ENCODE results near the gene SRGAP3. TPM values are rescaled to one million over a fixed set of nuclear protein-coding genes. Genes with fewer than 3 reads are reported as not detected.

The SRGAP3 gene
- total RNA-seq, 4 donors from 2014 or later: 2.0 to 6.9 (median 4.8) TPM

DNA sequence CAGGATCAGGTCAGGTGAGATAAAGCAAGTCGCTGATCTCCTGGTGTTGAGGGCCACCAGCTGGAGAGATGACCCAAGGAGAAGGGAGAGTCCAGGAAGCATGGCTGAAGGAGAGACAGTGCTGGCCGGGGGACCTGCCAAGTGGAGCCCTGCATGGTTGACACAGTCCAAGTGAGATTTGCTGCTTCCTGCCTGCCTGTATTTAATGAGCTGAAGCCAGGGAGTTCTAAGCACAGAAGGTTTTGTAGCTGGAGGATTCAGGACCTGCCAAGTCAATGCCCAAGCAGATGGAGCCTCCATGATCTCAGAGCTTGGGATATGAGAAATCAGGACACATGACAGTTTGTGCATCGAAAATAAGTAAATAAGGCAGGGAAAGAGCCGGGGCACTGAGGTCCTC is 125.6 kb downstream of the SRGAP3 start:
- 68 to 85% methylated on average over 4 of the region's 4 CpGs for WGBS, 2 donors (ENCODE audit: low coverage in 1 of 2)

GRCh38 chr3:9122732-9123364 is 126.6 kb downstream of the SRGAP3 start:
- Histone ChIP-seq H3K4me3 (no peak overlapping the region), H3K9me3 (no peaks in the 10 kb centered on the region), H3K27ac (no peak overlapping the region), H3K36me3 (peaks cover 0 to 18% of the 10 kb centered on the region in 2 donors), H3K4me1 (no peaks in the 10 kb centered on the region), H3K27me3 (no peaks in the 10 kb centered on the region)
- ATAC-seq: no peak
- WGBS, 2 donors (ENCODE audit: low coverage in 1 of 2): 79 to 81% methylated on average over 7 of the region's 7 CpGs
- TF ChIP-seq, protein P1, sequence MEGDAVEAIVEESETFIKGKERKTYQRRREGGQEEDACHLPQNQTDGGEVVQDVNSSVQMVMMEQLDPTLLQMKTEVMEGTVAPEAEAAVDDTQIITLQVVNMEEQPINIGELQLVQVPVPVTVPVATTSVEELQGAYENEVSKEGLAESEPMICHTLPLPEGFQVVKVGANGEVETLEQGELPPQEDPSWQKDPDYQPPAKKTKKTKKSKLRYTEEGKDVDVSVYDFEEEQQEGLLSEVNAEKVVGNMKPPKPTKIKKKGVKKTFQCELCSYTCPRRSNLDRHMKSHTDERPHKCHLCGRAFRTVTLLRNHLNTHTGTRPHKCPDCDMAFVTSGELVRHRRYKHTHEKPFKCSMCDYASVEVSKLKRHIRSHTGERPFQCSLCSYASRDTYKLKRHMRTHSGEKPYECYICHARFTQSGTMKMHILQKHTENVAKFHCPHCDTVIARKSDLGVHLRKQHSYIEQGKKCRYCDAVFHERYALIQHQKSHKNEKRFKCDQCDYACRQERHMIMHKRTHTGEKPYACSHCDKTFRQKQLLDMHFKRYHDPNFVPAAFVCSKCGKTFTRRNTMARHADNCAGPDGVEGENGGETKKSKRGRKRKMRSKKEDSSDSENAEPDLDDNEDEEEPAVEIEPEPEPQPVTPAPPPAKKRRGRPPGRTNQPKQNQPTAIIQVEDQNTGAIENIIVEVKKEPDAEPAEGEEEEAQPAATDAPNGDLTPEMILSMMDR (IDR thresholded peaks at IDR 0.05): no peak
- TF ChIP-seq EP300 (IDR thresholded peaks at IDR 0.05): no peak

More for the DNA sequence above, 125.6 kb downstream of the SRGAP3 start:
- Histone ChIP-seq H3K27me3 (no peaks in the 10 kb centered on the region), H3K36me3 (peaks cover 0 to 18% of the 10 kb centered on the region in 2 donors), H3K4me3 (no peak overlapping the region), H3K4me1 (no peaks in the 10 kb centered on the region), H3K27ac (no peak overlapping the region), H3K9me3 (no peaks in the 10 kb centered on the region)
- TF ChIP-seq POLR2AphosphoS5 (IDR thresholded peaks at IDR 0.05) (no peak), POLR2A (IDR thresholded peaks at IDR 0.05) (no peak), EP300 (IDR thresholded peaks at IDR 0.05) (no peak)
- TF ChIP-seq, protein P1 (IDR thresholded peaks at IDR 0.05): no peak
- ATAC-seq: no peak

GRCh38 chr3:9121366-9122001 is 128.0 kb downstream of the SRGAP3 start:
- WGBS, 2 donors (ENCODE audit: low coverage in 1 of 2): 70% methylated on average over 2 of the region's 11 CpGs; no CpG with 5 or more reads in 1 of the 2 donors
- no peak for TF ChIP-seq POLR2AphosphoS5 (IDR thresholded peaks at IDR 0.05)
- TF ChIP-seq EP300 (IDR thresholded peaks at IDR 0.05): no peak
- TF ChIP-seq POLR2A (IDR thresholded peaks at IDR 0.05): no peak
- TF ChIP-seq, protein P1 (IDR thresholded peaks at IDR 0.05): no peak
- no peak for ATAC-seq
- Histone ChIP-seq H3K9me3 (no peaks in the 10 kb centered on the region), H3K4me1 (no peaks in the 10 kb centered on the region), H3K27ac (no peak overlapping the region), H3K27me3 (no peaks in the 10 kb centered on the region), H3K4me3 (no peak overlapping the region), H3K36me3 (peaks cover 0 to 18% of the 10 kb centered on the region in 2 donors)

DNA sequence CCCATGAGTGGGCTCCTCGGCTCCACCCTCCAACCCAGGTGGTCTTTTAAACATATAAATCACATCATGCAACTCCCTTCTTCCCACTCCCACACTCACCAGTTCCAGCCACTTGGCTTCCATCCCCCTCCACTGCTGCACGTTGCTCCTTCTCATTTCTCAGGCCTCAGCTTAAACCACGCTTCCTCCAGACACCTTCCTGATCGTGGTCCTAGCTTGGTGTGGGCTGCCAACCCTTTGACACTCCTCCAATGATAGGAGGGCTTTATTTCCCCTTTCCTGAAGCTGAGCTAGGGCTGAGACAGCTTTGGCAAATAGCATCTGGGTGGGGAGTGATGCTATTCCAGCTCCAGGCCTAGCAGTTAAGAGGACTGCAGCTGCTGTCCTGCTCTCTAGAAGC is 130.1 kb downstream of the SRGAP3 start:
- Histone ChIP-seq H3K27ac (no peak overlapping the region), H3K36me3 (peaks cover 0 to 15% of the 10 kb centered on the region in 2 donors), H3K9me3 (no peaks in the 10 kb centered on the region), H3K27me3 (no peaks in the 10 kb centered on the region), H3K4me3 (no peak overlapping the region), H3K4me1 (no peaks in the 10 kb centered on the region)
- no peak for ATAC-seq
- 73 to 92% methylated on average over 2 to 4 of the region's 4 CpGs for WGBS, 2 donors (ENCODE audit: low coverage in 1 of 2)
- no peak for TF ChIP-seq POLR2AphosphoS5 (IDR thresholded peaks at IDR 0.05)
- TF ChIP-seq, protein P1 (IDR thresholded peaks at IDR 0.05): no peak
- no peak for TF ChIP-seq EP300 (IDR thresholded peaks at IDR 0.05)
- TF ChIP-seq POLR2A (IDR thresholded peaks at IDR 0.05): no peak

- Histone ChIP-seq H3K27ac (no peak overlapping the region), H3K36me3 (peaks cover 0 to 5% of the 10 kb centered on the region in 2 donors), H3K9me3 (no peaks in the 10 kb centered on the region), H3K4me3 (no peak overlapping the region), H3K27me3 (no peaks in the 10 kb centered on the region), H3K4me1 (no peaks in the 10 kb centered on the region)
- TF ChIP-seq, protein P1 (IDR thresholded peaks at IDR 0.05): no peak
- TF ChIP-seq EP300 (IDR thresholded peaks at IDR 0.05) (no peak), POLR2AphosphoS5 (IDR thresholded peaks at IDR 0.05) (no peak), POLR2A (IDR thresholded peaks at IDR 0.05) (no peak)
- 78 to 90% methylated on average over 1 of the region's 2 CpGs for WGBS, 2 donors (ENCODE audit: low coverage in 1 of 2)
- ATAC-seq: no peak
Measured at GRCh38 chr3:9118222-9118621, 131.2 kb downstream of the SRGAP3 start.

Data from gastroesophageal sphincter (tissue), 4 donors.